Suprapubic skin (tissue), 4 donors: ENCODE measurements around the gene USP7. TPM values are rescaled to one million over a fixed set of nuclear protein-coding genes. Genes with fewer than 3 reads are reported as not detected.

ENCODE experiments used
- DNase-seq, 2 donors: peaks; one replicate each; pipeline ENCODE4 v3.0.0-alpha.2; 2019; ENCODE audit warnings: low spot score in 2 of 2
- H3K27ac ChIP-seq: fragments of 200-600 bp; sonication (generic); one replicate; pipeline ENCODE4 v1.5.1; 2019
- H3K27me3 ChIP-seq: fragments of 200-600 bp; sonication (generic); one replicate; pipeline ENCODE4 v1.5.1; 2019
- H3K36me3 ChIP-seq: fragments of 200-600 bp; sonication (generic); one replicate; pipeline ENCODE4 v1.5.1; 2019
- H3K4me1 ChIP-seq: fragments of 200-600 bp; sonication (generic); one replicate; pipeline ENCODE4 v1.5.1; 2019
- H3K4me3 ChIP-seq: fragments of 200-600 bp; sonication (generic); one replicate; pipeline ENCODE4 v1.5.1; 2019; ENCODE audit warnings: mild to moderate bottlenecking
- H3K9me3 ChIP-seq: fragments of 200-600 bp; sonication (generic); one replicate; pipeline ENCODE4 v1.5.1; 2019
- EP300 ChIP-seq: sonication (generic); formaldehyde crosslinking; IDR thresholded peaks from one replicate; pipeline ENCODE4 v1.6.1; 2017; ENCODE audit warnings: antibody characterized with exemption
- POLR2A ChIP-seq, 2 donors: fragments of 450-650 bp; IDR thresholded peaks; one replicate each; pipeline ENCODE4 v1.6.1; 2017; ENCODE audit warnings: antibody characterized with exemption in 2 of 2, mild to moderate bottlenecking in 2 of 2, moderate library complexity in 2 of 2
- POLR2AphosphoS5 ChIP-seq, 3 donors: sonication (generic); formaldehyde crosslinking; IDR thresholded peaks; one replicate each; pipeline ENCODE4 v1.6.1; 2017; ENCODE audit warnings: antibody characterized with exemption in 3 of 3
- WGBS: methylation state at CpG from one replicate; pipeline ENCODE4 v1.1.5; 2018; 5-methylcytosine and 5-hydroxymethylcytosine counted together
- total RNA-seq, 4 donors: library from RNA; depleted of rRNA; stranded (reverse); fragments of >200 nt; gene quantifications; one replicate each; pipeline ENCODE4 v1.1.0, GENCODE V29; 2016
- TF ChIP-seq, protein P1 (sequence below), 2 donors: fragments of 200-600 bp in 1 of 2; fragments of 450-650 bp in 1 of 2; sonication (generic) in 1 of 2; IDR thresholded peaks; one replicate each; pipeline ENCODE4 v1.5.1; 2016 to 2019; ENCODE audit warnings: antibody characterized with exemption in 2 of 2, mild to moderate bottlenecking in 1 of 2, moderate library complexity in 1 of 2

The USP7 gene
- total RNA-seq, 4 donors from 2014 or later = 94.7 to 135 (median 119) TPM

DNA sequence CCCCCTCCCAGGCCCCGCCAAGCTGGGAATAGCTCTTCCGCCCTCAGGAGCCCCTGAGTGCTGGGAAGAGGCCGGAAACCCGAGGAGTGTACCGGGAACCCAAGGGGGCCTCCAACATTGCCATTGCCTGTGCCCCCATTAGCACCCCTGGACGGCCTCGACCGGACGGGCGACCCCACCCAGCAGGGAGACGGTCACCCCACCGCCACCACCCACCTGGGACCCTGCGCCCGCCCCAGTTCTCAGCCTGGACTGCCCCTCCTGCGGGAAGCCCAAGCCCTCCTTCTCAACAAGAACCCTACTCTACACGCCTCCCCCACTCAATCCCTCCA lies 96.9 kb downstream of the USP7 start:
- 48% methylated on average over 4 of the region's 16 CpGs for WGBS
- Histone ChIP-seq H3K36me3 (no peaks in the 10 kb centered on the region), H3K4me3 (peak overlapping the region; percentile 74), H3K27me3 (no peaks in the 10 kb centered on the region), H3K4me1 (peaks cover 66% of the 10 kb centered on the region), H3K27ac (peak overlapping the region; percentile 18), H3K9me3 (no peaks in the 10 kb centered on the region)
- DNase-seq = no peak
- no peak for TF ChIP-seq POLR2A (IDR thresholded peaks at IDR 0.05)
- no peak for TF ChIP-seq POLR2AphosphoS5 (IDR thresholded peaks at IDR 0.05)
- TF ChIP-seq, protein P1, sequence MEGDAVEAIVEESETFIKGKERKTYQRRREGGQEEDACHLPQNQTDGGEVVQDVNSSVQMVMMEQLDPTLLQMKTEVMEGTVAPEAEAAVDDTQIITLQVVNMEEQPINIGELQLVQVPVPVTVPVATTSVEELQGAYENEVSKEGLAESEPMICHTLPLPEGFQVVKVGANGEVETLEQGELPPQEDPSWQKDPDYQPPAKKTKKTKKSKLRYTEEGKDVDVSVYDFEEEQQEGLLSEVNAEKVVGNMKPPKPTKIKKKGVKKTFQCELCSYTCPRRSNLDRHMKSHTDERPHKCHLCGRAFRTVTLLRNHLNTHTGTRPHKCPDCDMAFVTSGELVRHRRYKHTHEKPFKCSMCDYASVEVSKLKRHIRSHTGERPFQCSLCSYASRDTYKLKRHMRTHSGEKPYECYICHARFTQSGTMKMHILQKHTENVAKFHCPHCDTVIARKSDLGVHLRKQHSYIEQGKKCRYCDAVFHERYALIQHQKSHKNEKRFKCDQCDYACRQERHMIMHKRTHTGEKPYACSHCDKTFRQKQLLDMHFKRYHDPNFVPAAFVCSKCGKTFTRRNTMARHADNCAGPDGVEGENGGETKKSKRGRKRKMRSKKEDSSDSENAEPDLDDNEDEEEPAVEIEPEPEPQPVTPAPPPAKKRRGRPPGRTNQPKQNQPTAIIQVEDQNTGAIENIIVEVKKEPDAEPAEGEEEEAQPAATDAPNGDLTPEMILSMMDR (IDR thresholded peaks at IDR 0.05) = no peak
- no peak for TF ChIP-seq EP300

DNA sequence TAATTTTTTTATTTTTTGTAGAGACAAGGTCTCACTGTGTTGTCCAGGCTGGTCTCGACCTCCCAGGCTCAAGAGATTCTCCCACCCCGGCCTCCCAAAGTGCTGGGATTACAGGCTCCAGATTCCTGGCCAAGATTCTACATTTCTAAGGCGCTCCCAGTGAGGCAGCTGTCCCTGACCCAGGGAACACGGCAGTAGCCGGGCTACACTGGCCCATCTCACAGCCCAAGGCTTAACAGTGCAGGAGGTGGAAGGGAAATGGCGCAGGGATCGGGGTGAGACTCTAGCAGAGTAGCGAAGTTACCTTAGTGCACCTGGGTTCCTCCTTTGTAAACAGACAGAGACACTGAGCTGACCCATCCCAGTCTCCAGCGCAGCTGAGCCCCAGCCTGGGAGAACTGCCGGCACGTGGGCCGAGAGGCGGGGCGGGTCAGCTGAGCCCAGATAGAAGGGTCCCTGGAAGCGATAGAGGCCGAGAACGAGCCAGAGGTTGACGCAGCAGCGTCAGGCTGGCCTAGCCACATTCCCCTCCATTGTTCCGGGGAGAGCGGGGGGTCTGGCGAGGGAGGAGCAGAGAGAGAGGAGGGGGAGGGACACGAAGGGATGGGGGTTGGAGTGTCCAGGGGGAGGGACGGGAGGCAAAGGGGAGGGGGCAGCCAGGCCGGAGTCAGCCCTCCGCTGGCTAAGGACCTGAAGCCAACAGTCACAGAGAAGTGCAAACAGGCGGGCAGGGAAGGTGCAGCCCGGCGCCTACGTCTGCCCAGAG lies 97.4 kb downstream of the USP7 start:
- WGBS = 23% methylated on average over 25 of the region's 30 CpGs
- Histone ChIP-seq H3K36me3 (no peaks in the 10 kb centered on the region), H3K27ac (peak overlapping the region; percentile 18), H3K4me1 (peaks cover 69% of the 10 kb centered on the region), H3K9me3 (no peaks in the 10 kb centered on the region), H3K27me3 (no peaks in the 10 kb centered on the region), H3K4me3 (peak overlapping the region; percentile 74)
- DNase-seq = peak in 1 of 2 donors; percentile 80
- TF ChIP-seq POLR2A (IDR thresholded peaks at IDR 0.05) (no peak), EP300 (no peak), POLR2AphosphoS5 (IDR thresholded peaks at IDR 0.05) (no peak)
- TF ChIP-seq, protein P1 (IDR thresholded peaks at IDR 0.05) = no peak

DNA sequence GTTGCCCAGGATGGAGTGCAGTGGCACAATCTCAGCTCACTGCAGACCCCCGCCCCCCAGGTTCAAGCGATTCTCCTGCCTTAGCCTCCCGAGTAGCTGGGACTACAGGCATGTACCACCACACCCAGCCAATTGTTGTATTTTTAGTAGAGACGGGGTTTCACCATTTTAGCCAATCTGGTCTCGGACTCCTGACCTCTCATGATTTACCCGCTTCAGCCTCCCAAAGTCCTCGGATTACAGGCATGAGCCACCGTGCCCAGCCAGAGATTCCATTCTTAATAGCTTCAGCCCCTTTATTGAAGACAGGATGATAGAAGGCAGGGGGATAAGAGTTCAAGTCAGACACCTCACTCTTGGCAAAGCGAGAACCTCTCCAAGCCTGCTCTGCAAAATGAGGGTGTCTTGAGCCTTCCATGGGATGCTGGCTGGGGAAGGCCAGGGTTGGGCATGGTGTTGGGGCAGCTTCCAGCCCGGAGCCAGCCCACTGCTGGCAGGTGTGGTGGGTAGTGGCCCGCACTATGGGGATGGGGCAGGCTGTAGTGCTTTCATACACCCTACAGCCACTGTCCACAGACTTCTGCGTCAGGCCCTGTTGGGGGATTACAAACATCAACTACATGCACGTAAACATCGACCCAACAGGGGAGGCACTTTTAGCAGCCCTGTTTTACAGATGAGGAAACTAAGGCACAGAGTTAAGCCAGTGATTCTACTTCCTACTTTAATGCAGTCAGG lies 98.4 kb downstream of the USP7 start:
- 90% methylated on average over 14 of the region's 14 CpGs for WGBS
- Histone ChIP-seq H3K27me3 (no peaks in the 10 kb centered on the region), H3K36me3 (no peaks in the 10 kb centered on the region), H3K9me3 (no peaks in the 10 kb centered on the region), H3K27ac (no peak overlapping the region), H3K4me3 (no peak overlapping the region), H3K4me1 (peaks cover 63% of the 10 kb centered on the region)
- no peak for DNase-seq
- TF ChIP-seq POLR2AphosphoS5 (IDR thresholded peaks at IDR 0.05) (no peak), POLR2A (IDR thresholded peaks at IDR 0.05) (no peak), EP300 (no peak)
- TF ChIP-seq, protein P1 (IDR thresholded peaks at IDR 0.05) = no peak

DNA sequence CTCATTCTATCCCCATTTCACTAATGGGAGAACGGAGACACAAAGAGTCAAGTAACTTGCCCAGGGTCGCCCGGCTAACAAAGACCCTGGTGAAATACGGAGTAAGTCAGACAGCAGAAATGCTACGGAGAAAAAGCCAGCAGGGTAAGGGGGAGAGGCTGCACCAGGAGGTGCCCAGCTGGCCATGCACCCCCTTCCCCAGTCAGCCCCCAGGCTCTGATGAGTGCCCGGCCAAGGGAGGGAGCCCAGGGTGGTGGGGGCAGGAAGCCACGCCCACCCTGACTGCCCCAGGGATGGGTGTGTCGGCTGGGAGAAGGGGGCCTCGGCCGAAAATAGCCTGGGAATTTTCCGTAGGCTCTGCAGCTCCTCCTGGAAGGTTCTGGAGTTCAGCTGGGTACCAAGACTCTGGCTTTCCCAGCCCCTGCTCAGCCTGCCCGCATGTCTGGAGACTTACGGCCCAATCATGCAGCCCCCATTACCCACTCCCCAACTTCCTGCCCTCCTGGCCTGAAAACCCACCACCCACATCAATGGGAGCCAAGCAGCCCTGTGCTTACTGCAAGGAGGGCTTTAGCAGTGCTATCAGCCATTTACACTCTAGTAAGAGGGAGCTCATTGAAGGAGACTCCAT lies 99.1 kb downstream of the USP7 start:
- TF ChIP-seq EP300 = no peak
- TF ChIP-seq POLR2AphosphoS5 (IDR thresholded peaks at IDR 0.05) = no peak
- no peak for TF ChIP-seq POLR2A (IDR thresholded peaks at IDR 0.05)
- TF ChIP-seq, protein P1 (IDR thresholded peaks at IDR 0.05) = no peak
- H3K27me3 ChIP-seq = no peaks in the 10 kb centered on the region
- WGBS = 28% methylated on average over 13 of the region's 13 CpGs
- no peaks in the 10 kb centered on the region for H3K9me3 ChIP-seq
- DNase-seq = no peak
- H3K36me3 ChIP-seq = no peaks in the 10 kb centered on the region
- no peak overlapping the region for H3K4me3 ChIP-seq
- peaks cover 60% of the 10 kb centered on the region for H3K4me1 ChIP-seq
- no peak overlapping the region for H3K27ac ChIP-seq
